Measurements from ENCODE around the gene TREH.

TREH gene

GRCh38 chr11:118670063-118670462 is 9.4 kb downstream of the TREH start:
- no peak for TF ChIP-seq FOXP2 (optimal IDR thresholded peaks at IDR 0.05; ENCODE audit: borderline replicate concordance, extremely low read depth, extremely low read length, insufficient read depth)
- no peak for TF ChIP-seq POLR2AphosphoS5 (IDR thresholded peaks at IDR 0.05; ENCODE audit: low read depth, low read length)
- TF ChIP-seq TAF1 (IDR thresholded peaks at IDR 0.05; ENCODE audit: borderline replicate concordance, insufficient read depth, low read length): no peak
- TF ChIP-seq SIN3A (IDR thresholded peaks at IDR 0.05; ENCODE audit: borderline replicate concordance, insufficient read depth, low read length): no peak

- no peak for TF ChIP-seq TAF1 (IDR thresholded peaks at IDR 0.05; ENCODE audit: borderline replicate concordance, insufficient read depth, low read length)
- no peak for TF ChIP-seq REST (IDR thresholded peaks at IDR 0.05; ENCODE audit: insufficient read depth in 1 of 2, low read depth in 2 of 2, low read length in 2 of 2)
- no peak for TF ChIP-seq POLR2AphosphoS5 (IDR thresholded peaks at IDR 0.05; ENCODE audit: low read depth, low read length)
- TF ChIP-seq SIN3A (IDR thresholded peaks at IDR 0.05; ENCODE audit: borderline replicate concordance, insufficient read depth, low read length): no peak
- no peak for TF ChIP-seq FOXP2 (optimal IDR thresholded peaks at IDR 0.05; ENCODE audit: borderline replicate concordance, extremely low read depth, extremely low read length, insufficient read depth)
Measured at GRCh38 chr11:118666371-118666770, 13.1 kb downstream of the TREH start.

GRCh38 chr11:118663902-118664301 is 15.5 kb downstream of the TREH start:
- no peak for TF ChIP-seq REST (IDR thresholded peaks at IDR 0.05; ENCODE audit: insufficient read depth in 1 of 2, low read depth in 2 of 2, low read length in 2 of 2)
- TF ChIP-seq POLR2AphosphoS5 (IDR thresholded peaks at IDR 0.05; ENCODE audit: low read depth, low read length): no peak
- TF ChIP-seq FOXP2 (optimal IDR thresholded peaks at IDR 0.05; ENCODE audit: borderline replicate concordance, extremely low read depth, extremely low read length, insufficient read depth): no peak
- TF ChIP-seq SIN3A (IDR thresholded peaks at IDR 0.05; ENCODE audit: borderline replicate concordance, insufficient read depth, low read length): no peak
- no peak for TF ChIP-seq TAF1 (IDR thresholded peaks at IDR 0.05; ENCODE audit: borderline replicate concordance, insufficient read depth, low read length)

- no peak for TF ChIP-seq POLR2AphosphoS5 (IDR thresholded peaks at IDR 0.05; ENCODE audit: low read depth, low read length)
- no peak for TF ChIP-seq FOXP2 (optimal IDR thresholded peaks at IDR 0.05; ENCODE audit: borderline replicate concordance, extremely low read depth, extremely low read length, insufficient read depth)
- TF ChIP-seq SIN3A (IDR thresholded peaks at IDR 0.05; ENCODE audit: borderline replicate concordance, insufficient read depth, low read length): no peak
- TF ChIP-seq TAF1 (IDR thresholded peaks at IDR 0.05; ENCODE audit: borderline replicate concordance, insufficient read depth, low read length): no peak
- TF ChIP-seq REST (IDR thresholded peaks at IDR 0.05; ENCODE audit: insufficient read depth in 1 of 2, low read depth in 2 of 2, low read length in 2 of 2): no peak
Measured at GRCh38 chr11:118663381-118663780, 16.1 kb downstream of the TREH start.

GRCh38 chr11:118662401-118663271 is 16.8 kb downstream of the TREH start:
- TF ChIP-seq SIN3A (IDR thresholded peaks at IDR 0.05; ENCODE audit: borderline replicate concordance, insufficient read depth, low read length): no peak
- no peak for TF ChIP-seq REST (IDR thresholded peaks at IDR 0.05; ENCODE audit: insufficient read depth in 1 of 2, low read depth in 2 of 2, low read length in 2 of 2)
- no peak for TF ChIP-seq FOXP2 (optimal IDR thresholded peaks at IDR 0.05; ENCODE audit: borderline replicate concordance, extremely low read depth, extremely low read length, insufficient read depth)
- no peak for TF ChIP-seq TAF1 (IDR thresholded peaks at IDR 0.05; ENCODE audit: borderline replicate concordance, insufficient read depth, low read length)
- no peak for TF ChIP-seq POLR2AphosphoS5 (IDR thresholded peaks at IDR 0.05; ENCODE audit: low read depth, low read length)
